ENCODE data around the gene FAT1. TPM values are rescaled to one million over a fixed set of nuclear protein-coding genes. Genes with fewer than 3 reads are reported as not detected.

The FAT1 gene
- total RNA-seq, 4 donors from 2014 or later, result 56.4 to 79.9 (median 67.7) TPM

DNA sequence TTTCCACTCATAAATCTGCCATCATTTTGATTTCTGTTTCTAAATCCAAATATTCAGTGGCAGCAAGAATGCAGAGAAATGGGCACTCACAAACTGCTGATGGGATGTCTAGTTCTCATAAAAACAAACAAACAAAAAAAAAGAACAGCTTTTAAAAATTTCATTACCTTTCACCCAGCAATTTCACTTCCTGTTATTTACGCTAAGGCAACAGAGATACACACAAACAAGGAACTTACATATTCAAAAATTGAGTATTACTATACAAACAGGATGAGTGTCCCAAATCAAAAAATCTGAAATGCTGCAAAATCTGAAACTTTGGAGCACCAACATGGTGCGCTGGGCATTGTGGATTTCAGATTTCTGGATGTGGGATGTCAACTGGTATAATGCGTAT lies 36.4 kb downstream of the FAT1 start:
- no peak for TF ChIP-seq CTCF (IDR thresholded peaks at IDR 0.05; ENCODE audit: low read depth)

DNA sequence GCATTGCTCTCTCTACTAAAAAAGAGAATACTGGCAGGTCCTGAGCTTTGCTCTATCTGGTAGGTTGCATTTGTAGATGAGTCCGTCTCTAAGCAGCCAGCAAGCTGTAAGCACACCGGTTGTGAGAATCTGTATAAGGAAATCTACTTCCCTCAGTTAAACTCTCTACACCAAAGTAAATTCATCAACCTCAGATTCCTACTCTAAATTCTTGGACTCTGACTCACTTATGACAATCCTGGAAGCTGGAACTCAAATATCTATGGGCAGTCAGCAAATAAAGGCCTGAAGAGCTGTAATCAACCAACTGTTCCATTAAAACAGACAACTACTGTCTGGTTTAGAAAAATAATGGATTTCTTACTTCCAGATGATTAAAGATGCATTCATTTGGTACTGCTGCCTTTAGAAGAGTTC lies 37.9 kb downstream of the FAT1 start:
- no peak for TF ChIP-seq CTCF (IDR thresholded peaks at IDR 0.05; ENCODE audit: low read depth)

GRCh38 chr4:186684889-186685309 lies 38.8 kb downstream of the FAT1 start:
- TF ChIP-seq CTCF (IDR thresholded peaks at IDR 0.05; ENCODE audit: low read depth), result no peak

GRCh38 chr4:186684220-186684619 lies 39.4 kb downstream of the FAT1 start:
- no peak for TF ChIP-seq CTCF (IDR thresholded peaks at IDR 0.05; ENCODE audit: low read depth)

DNA sequence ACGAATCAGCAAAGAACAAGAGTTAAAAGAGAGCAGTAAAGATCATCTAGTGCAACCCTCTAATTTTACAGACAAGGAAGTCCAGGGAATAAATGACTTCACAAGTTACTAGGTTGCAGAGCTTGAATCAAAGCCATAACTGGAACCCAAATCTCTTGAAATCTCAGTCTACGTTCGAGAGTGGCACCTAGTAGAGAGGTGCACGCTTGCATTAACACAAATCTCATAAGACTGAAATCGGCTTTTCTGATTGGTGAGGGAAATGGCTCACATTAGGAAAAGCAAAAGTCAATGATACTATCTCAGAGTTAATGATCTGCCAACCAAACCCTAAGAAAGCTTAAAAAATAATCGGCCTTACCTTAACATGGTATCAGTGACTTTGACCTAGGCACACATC lies 43.0 kb downstream of the FAT1 start:
- TF ChIP-seq CTCF (IDR thresholded peaks at IDR 0.05; ENCODE audit: low read depth), result no peak

DNA sequence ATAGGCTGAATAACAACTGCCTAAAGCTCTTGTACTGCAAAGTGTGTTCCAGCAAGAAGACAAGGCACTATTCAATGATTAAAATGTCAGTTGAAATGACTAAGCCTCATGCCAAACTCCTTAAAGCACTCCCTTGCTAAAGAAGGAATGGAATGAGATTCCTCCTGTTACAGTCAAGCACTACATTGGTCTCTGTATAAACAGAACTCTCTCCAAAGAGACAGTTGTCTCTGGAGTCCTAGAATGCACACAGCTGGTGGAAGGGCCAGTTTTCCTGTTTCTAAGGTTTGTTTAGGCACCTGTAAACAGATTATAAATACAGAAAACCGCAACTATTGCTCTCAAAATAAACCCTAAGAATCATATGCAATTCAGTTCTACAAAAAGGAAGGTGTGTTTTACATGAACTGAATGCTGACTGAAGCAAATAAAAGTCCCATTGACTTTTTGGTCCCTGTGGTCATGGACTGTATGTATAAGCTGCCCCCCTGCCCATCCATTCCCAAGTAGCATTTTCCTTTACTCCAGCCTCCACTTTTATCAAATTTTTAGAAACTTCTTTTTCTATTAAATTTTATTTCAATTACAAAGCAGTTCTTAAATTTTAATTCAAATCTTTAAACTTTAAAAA lies 47.0 kb downstream of the FAT1 start:
- no peak for TF ChIP-seq CTCF (IDR thresholded peaks at IDR 0.05; ENCODE audit: low read depth)

- TF ChIP-seq CTCF (IDR thresholded peaks at IDR 0.05; ENCODE audit: low read depth), result no peak
Observed at GRCh38 chr4:186669735-186670134, 53.9 kb downstream of the FAT1 start.

Data from subcutaneous adipose tissue (tissue), 4 donors.